Testis (tissue), 3 donors: ENCODE data around the gene MMRN2. TPM values are rescaled to one million over a fixed set of nuclear protein-coding genes. Genes with fewer than 3 reads are reported as not detected.

ENCODE experiments used
- DNase-seq: peaks from one replicate; pipeline ENCODE4 v3.0.0-alpha.2; 2019
- H3K27ac ChIP-seq, 2 donors: fragments of 200-600 bp; sonication (generic); one replicate each; pipeline ENCODE4 v1.5.1; 2019
- H3K27me3 ChIP-seq: fragments of 200-600 bp; sonication (generic); one replicate; pipeline ENCODE4 v1.5.1; 2019
- H3K36me3 ChIP-seq: fragments of 200-600 bp; sonication (generic); one replicate; pipeline ENCODE4 v1.5.1; 2017; ENCODE audit warnings: low read depth; ENCODE audit errors: missing control alignments
- H3K4me1 ChIP-seq: fragments of 200-600 bp; sonication (generic); one replicate; pipeline ENCODE4 v1.5.1; 2019
- H3K4me3 ChIP-seq, 2 donors: fragments of 200-600 bp; sonication (generic); one replicate each; pipeline ENCODE4 v1.5.1; 2017 to 2019
- H3K9me3 ChIP-seq: fragments of 200-600 bp; sonication (generic); one replicate; pipeline ENCODE4 v1.5.1; 2017
- CTCF ChIP-seq, 3 experiments: fragments of 450-650 bp in 2 of 3; fragments of 200-600 bp in 1 of 3; sonication (generic) in 1 of 3; IDR thresholded peaks; one replicate each; pipeline ENCODE4 v1.5.1; 2016 to 2019; ENCODE audit warnings: antibody characterized with exemption in 3 of 3, mild to moderate bottlenecking in 2 of 3, moderate library complexity in 1 of 3
- POLR2A ChIP-seq: fragments of 450-650 bp; IDR thresholded peaks from one replicate; pipeline ENCODE4 v1.6.1; 2017; ENCODE audit warnings: antibody characterized with exemption, mild to moderate bottlenecking, moderate library complexity
- WGBS, 2 donors: methylation state at CpG; one replicate each; pipeline ENCODE4 v1.1.5; 2018; 5-methylcytosine and 5-hydroxymethylcytosine counted together
- intact Hi-C: fragments of 100-400 bp; cut with DNase I; formaldehyde crosslinking; loops from one replicate; pipeline ENCODE4 v1.15.1; 2023; ENCODE audit warnings: low total_unique reads
- polyA plus RNA-seq: library from polyadenylated mRNA; stranded (reverse); fragments of 350-450 nt; fragmentation: Illumina TruSeq; extraction: RNeasy Lipid Tissue Mini Kit (QIAGEN cat#74804); gene quantifications from one replicate; pipeline ENCODE4 v1.2.3, GENCODE V29; 2014; ENCODE audit warnings: low read depth, low replicate concordance; ENCODE audit not compliant: insufficient read depth
- total RNA-seq, 2 donors: library from RNA; depleted of rRNA; stranded (reverse); fragments of >200 nt; gene quantifications; one replicate each; pipeline ENCODE4 v1.2.3, GENCODE V29; 2016

MMRN2 gene
- total and polyA plus RNA-seq, 3 donors from 2014 or later = 14.9 to 21.2 (median 19.1) TPM

GRCh38 chr10:86960003-86960862 lies 2.8 kb upstream of the MMRN2 start:
- intact Hi-C loops = no loop called here
- TF ChIP-seq POLR2A = no peak
- peak; percentile 89 to 96 (median 95) for TF ChIP-seq CTCF (IDR thresholded peaks at IDR 0.05)
- Histone ChIP-seq H3K4me3 (no peak overlapping the region), H3K36me3 (no peaks in the 10 kb centered on the region), H3K4me1 (peaks cover 45% of the 10 kb centered on the region), H3K27ac (peak overlapping the region; percentile 46 to 87), H3K9me3 (no peaks in the 10 kb centered on the region), H3K27me3 (no peaks in the 10 kb centered on the region)
- DNase-seq = peak; percentile 68
- WGBS, 2 donors = 79 to 84% methylated on average over 22 to 37 of the region's 37 CpGs

DNA sequence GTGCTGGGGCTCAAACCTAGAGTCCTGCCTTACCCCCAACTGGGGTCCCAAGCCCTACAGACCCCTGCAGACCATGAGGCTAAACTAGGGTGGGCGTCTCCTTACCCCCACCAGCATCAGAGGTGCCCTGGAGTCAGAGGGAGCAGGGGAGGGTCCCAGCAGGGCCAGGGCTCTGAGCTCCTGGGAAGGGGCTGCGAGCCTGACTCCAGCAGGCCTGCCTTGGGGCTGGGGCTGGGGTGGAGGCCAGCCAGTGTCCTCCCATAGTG lies 2.3 kb upstream of the MMRN2 start:
- WGBS, 2 donors = 70 to 95% methylated on average over 2 of the region's 2 CpGs
- Histone ChIP-seq H3K9me3 (no peaks in the 10 kb centered on the region), H3K4me3 (no peak overlapping the region), H3K27ac (peak overlapping the region; percentile 46 to 87), H3K27me3 (no peaks in the 10 kb centered on the region), H3K36me3 (no peaks in the 10 kb centered on the region), H3K4me1 (peaks cover 50% of the 10 kb centered on the region)
- DNase-seq = peak; percentile 13
- intact Hi-C loops = no loop called here
- TF ChIP-seq POLR2A (no peak), CTCF (IDR thresholded peaks at IDR 0.05) (no peak)

DNA sequence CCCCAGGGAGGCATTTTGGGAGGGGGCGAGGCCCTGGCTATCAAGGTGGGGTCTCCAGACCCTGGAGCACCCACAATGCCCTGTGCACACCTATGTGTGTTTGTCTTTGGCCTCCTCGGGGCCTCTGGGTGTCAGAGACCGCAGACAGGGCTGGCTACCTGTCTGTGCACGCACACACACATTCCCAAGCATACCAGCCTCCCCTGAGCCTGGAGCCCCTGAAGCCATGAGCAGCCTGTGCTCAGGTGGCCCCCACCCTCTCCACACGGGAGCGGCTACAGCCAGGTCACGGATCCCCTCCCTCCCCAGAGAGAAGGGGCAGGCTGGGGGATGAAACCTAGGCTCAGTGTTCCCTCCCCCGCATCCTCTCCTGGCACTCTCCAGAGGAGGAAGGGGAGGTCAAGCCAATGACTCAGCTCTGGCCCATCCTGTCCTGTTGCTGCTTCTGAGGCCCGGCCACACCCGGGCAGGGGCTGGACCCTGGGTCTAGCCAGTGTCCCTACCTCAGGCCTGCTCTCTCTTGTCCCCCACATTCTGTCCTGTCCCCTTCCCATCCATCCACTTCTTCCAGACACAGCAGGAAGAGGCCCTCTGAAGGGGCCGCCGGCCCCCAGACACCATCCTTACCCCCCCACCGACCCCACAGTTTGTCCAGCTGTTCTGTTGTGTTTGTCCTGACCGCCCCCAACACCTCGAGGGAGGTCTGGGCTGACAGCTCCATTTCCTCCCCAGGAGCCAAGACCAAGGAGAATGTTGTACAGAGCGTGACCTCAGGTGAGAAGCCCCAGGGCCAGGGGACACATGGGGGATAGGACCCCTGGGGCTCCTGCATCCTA lies 1.7 kb upstream of the MMRN2 start:
- peaks cover 56% of the 10 kb centered on the region for H3K4me1 ChIP-seq
- peak; percentile 54 for DNase-seq
- no peaks in the 10 kb centered on the region for H3K36me3 ChIP-seq
- intact Hi-C loops = no loop called here
- no peak for TF ChIP-seq POLR2A
- TF ChIP-seq CTCF (IDR thresholded peaks at IDR 0.05) = no peak
- peak overlapping the region; percentile 46 to 87 for H3K27ac ChIP-seq
- no peak overlapping the region for H3K4me3 ChIP-seq
- H3K27me3 ChIP-seq = no peaks in the 10 kb centered on the region
- WGBS, 2 donors = 43 to 48% methylated on average over 9 to 15 of the region's 16 CpGs
- H3K9me3 ChIP-seq = no peaks in the 10 kb centered on the region

- no peaks in the 10 kb centered on the region for H3K9me3 ChIP-seq
- intact Hi-C loops = no loop called here
- H3K36me3 ChIP-seq = no peaks in the 10 kb centered on the region
- H3K4me1 ChIP-seq = peaks cover 64% of the 10 kb centered on the region
- H3K27me3 ChIP-seq = no peaks in the 10 kb centered on the region
- DNase-seq = peak; percentile 56
- H3K27ac ChIP-seq = peak within 1 kb of the TSS; percentile 46 to 87
- WGBS, 2 donors = 49 to 63% methylated on average over 16 to 22 of the region's 22 CpGs
- H3K4me3 ChIP-seq = no peak within 1 kb of the TSS
- no peak for TF ChIP-seq CTCF (IDR thresholded peaks at IDR 0.05)
- TF ChIP-seq POLR2A = no peak
Observed at GRCh38 chr10:86958116-86958900, 893 bp upstream of the MMRN2 start, which contains the start of gene SNCG. Gene SNCG, plus strand, starts transcription at chr10:86958599. Its CDS starts 99 bp downstream, at chr10:86958698.
